ENCODE measurements around the gene PIP5K1B.

GRCh38 chr9:68795411-68795810 lies 90.4 kb downstream of the PIP5K1B start:
- TF ChIP-seq CTCF (IDR thresholded peaks at IDR 0.05; ENCODE audit: borderline replicate concordance, extremely low read depth, low read length, poor library complexity, severe bottlenecking) (no peak), EZH2 (IDR thresholded peaks at IDR 0.05; ENCODE audit: borderline replicate concordance, low read depth, low read length, severe bottlenecking) (no peak)
